GM19452 (cell line): ENCODE measurements around the gene IL24.
"Not testable (repeated sequence)": the region's sequence is repeated elsewhere in the genome, so short reads cannot be mapped to it uniquely, and the experiment has no call there.

Experiments used
- ATAC-seq: cut with Tn5 transposase; IDR thresholded peaks from one replicate; pipeline ENCODE4 v1.9.1; 2021; ENCODE audit not compliant: unreplicated experiment

The IL24 gene

DNA sequence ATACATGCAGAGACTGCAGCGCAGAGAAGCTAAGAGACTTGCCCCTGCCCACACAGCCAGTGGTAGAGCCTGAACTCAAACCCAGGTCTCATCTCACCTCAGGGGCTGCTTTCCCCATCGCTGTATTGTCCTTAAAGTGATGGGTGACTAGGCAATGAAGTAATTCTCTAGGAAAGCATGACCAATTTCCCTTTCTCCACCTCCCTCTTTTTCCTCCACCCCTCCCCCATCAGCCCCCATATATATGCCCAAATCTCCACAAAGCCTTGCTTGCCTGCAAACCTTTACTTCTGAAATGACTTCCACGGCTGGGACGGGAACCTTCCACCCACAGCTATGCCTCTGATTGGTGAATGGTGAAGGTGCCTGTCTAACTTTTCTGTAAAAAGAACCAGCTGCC, at the start of gene IL24:
TSS of gene IL24 (plus strand) at position 269 of the 400 bp plus-strand sequence. CDS start 390 bp downstream, outside the sequence.
- no peak for ATAC-seq

DNA sequence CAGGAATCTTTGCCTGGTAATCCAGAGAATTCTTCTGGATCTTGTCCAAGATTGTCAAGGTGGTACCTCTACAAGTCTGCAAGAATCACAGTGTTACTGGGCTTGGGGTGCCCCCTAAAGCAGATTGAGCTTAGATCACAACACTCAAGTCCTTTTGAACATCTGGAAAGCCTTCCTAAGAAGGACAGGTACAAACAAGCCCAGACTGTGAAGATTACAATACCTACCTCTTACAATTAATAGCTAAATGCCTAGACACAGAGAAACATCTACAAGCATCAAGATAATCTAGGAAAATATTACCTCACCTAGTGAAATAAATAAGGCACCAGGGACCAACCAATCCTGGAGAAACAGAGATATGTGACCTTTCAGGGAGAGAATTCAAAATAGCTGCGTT, 49.3 kb upstream of the IL24 start:
- no peak for ATAC-seq

DNA sequence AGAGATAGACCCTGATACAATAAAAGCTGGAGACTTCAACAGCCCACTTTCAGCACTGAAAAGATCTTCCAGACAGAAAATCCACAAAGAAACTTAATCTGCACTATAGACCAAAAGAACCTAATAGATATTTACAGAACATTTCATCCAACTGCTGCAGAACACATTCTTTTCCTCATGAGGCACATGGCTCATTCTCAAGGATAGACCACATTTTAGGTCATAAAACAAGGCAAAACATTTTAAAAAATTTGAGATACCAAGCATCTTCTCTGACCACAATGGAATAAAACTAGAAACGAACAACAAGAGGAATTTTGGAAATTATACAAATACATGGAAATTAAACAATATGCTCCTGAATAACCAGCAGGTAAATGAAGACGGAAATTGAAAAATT, 46.8 kb upstream of the IL24 start:
- no peak for ATAC-seq

- ATAC-seq, result no peak
Measured at GRCh38 chr1:206851341-206852010, 45.8 kb upstream of the IL24 start.

DNA sequence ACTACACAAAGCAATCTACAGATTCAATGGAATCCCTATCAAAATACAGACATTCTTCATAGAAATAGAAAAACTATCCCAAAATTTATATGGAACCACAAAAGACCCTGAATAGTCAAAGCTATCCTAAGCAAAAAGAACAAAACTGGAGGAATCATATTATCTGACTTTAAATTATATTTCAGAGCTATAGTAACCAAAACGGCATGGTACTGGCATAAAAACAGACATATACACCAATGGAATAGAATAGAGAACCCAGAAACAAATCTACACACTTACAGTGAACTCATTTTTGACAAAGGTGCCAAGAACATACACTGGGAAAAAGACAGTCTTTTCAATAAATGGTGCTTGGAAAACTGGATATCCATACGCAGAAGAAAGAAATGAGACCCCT, 44.6 kb upstream of the IL24 start:
- not testable (repeated sequence) for ATAC-seq

GRCh38 chr1:206853696-206854095, 43.5 kb upstream of the IL24 start:
- ATAC-seq, result not testable (repeated sequence)

DNA sequence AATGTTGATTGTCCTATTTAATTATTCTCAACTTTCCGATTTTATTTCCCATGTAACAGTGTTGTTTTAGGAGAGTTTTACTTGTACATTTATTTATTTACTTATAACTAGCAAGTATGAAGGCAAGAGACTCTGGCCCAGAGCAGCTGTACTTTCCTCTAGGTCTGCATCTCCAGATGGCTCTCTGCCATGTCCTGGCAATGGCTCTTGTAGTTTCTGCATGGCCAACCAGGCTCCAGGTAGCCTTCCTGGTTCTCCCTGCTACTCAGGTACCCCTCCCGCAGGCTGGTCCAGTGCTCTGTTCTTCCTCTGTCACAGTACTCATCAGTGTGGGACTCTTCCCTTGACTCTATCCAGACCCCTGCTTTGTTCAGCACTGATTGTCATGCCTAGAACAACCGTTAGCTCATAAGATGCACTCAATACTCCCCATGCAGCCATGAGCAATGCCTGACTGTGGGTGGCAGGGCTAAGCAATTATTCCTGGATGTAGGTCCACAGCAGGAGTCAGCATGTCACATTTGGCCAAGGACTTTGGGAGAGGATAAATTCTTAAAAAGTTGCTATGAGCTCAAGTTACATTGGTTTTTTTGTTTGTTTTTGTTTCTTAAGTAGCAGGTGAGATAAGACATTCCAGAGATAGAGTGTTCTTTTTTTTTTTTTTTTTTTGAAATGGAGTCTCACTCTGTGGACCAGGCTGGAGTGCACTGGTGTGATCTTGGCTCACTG, 42.7 kb upstream of the IL24 start:
- ATAC-seq, result no peak

- no peak for ATAC-seq
Measured at GRCh38 chr1:206855859-206856258, 41.4 kb upstream of the IL24 start.

DNA sequence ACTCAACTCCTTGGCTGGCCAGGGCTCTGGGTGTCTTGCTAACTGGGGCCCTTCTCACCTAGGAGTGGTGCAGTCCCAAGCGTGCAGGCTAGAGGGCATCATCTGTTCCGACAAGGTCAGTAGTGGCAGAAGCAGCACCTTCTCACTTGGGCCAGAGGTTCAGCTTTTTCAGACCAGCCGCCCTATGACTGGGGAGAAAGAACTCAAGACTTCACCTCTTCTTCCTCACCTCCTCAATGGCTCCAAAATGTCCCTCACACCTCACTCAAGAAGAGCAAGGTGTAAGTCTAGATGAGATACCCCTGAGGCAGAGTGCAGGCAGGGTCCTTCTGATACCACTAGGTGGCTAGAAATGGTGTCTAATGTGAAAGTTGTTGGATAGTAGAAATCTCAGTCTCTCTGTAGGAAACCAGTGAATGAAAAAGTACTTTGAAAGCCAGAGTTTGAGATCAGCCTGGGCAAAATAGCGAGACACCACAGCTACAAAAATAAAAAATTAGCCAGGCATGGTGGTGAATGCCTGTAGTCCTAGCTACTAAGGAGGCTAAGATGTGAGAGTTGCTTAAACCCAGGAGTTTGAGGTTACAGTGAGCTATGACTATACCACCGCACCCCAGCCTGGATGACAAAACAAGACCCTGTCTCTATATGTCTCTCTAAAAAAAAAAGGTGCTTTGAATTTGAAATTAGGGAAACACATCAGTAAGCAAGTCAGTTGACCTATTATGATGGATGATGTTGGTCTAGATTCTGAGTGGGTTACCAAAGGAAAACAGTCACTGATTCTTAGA, 40.4 kb upstream of the IL24 start:
- no peak for ATAC-seq

GRCh38 chr1:206859082-206859521, 38.1 kb upstream of the IL24 start:
- ATAC-seq, result no peak

DNA sequence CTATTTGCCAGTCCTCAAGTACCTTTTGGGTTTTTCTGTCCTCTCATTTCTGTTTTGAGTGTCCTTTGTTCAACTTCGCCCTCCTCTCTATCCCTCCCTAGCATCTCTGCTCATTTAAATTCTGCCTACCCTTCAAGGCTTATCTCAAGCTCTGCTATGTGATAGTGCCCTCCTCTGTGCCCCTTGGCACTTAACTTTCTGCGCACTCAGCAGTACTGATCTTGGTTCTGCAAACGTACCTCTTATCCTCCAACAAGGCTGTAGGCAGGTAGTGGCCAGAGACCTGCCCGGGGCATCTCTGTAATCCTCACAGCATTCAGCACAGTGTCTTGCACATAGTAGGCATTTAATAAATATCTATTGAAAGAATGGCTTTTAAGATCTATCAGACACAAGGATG, 37.1 kb upstream of the IL24 start:
- ATAC-seq, result no peak

DNA sequence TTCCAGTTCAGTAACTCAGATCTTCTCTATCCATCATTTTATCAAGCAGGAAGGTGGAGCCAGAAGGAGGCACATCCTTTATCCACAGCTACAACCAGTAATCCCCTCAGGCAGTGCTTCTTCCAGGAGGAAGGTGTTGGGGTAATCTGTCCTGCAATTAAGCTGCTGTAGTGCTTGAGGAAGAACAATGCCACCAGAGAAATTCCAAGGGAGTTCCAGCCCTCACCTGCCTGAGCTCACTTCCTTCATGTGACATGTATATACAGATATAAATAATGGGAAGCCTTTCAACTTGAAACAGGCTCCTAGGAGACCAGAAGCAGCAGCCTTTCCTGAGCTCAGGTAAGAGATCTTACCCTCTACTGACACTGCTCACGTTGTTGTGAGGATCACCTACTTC, 34.0 kb upstream of the IL24 start:
- no peak for ATAC-seq

DNA sequence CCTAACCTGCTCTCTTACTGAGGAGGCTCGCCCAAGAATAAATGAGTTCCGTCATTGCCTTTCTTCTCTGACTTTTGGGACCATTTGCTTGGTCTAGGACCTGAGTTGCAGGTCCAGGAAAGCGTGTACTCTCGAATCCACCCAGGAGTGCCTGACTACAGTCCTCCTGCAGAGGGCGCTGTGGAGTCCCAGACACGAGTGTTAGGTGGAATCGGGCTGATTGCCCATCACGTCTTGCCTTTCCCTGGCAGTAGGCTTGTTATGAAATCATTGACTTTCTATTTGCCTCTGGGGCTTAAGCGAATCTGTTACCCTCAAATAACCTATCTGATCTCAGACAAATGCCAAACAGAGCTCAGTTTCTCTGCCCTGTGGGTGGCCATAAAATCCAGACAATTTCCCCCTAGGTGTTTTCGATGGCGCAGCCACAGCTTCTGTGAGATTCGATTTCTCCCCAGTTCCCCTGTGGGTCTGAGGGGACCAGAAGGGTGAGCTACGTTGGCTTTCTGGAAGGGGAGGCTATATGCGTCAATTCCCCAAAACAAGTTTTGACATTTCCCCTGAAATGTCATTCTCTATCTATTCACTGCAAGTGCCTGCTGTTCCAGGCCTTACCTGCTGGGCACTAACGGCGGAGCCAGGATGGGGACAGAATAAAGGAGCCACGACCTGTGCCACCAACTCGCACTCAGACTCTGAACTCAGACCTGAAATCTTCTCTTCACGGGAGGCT, 32.1 kb upstream of the IL24 start, which contains the start of gene IL20:
TSS of gene IL20 (plus strand) at position 685 of the 733 bp plus-strand sequence. CDS start 230 bp downstream, outside the sequence.
- ATAC-seq, result no peak

- no peak for ATAC-seq
Measured at GRCh38 chr1:206866062-206866461, 31.2 kb upstream of the IL24 start.

DNA sequence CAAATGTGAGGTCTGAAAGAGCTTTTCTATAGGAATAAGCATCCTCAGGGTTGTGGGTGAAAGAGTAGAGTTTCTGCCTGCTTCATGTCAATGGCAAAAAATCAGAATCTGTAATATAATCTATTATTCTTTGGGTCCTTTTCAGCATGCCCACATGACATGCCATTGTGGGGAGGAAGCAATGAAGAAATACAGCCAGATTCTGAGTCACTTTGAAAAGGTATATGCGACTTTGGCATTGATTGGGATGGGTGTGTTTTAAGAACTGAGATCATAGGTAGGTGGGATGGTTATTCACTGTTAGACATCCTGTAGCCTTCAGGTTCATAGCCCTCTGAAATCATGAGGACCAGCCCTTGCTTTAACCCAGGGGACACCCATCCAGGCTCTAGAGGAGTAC, 30.0 kb upstream of the IL24 start:
- no peak for ATAC-seq

- ATAC-seq, result no peak
Measured at GRCh38 chr1:206867716-206868115, 29.5 kb upstream of the IL24 start.

DNA sequence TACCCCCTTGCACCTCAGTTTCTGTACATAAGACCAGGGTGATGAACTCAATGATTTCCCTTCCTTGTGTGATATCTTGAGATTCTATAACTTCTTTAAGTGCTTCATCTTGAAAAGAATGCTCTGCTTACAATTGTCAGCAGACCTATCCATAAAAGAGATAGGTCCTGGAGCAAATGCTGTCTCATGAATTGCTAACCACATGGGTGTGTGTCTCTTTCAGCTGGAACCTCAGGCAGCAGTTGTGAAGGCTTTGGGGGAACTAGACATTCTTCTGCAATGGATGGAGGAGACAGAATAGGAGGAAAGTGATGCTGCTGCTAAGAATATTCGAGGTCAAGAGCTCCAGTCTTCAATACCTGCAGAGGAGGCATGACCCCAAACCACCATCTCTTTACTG, 29.0 kb upstream of the IL24 start:
- ATAC-seq, result no peak

GRCh38 chr1:206872139-206872538, 25.1 kb upstream of the IL24 start:
- no peak for ATAC-seq

GRCh38 chr1:206873603-206874188, 23.5 kb upstream of the IL24 start:
- ATAC-seq, result no peak

GRCh38 chr1:206875752-206876377, 21.4 kb upstream of the IL24 start:
- ATAC-seq, result no peak
